Measurements from ENCODE around the gene GFPT2.
A peak's percentile ranks its signal among the peaks of the same experiment; 100 is the strongest.

The GFPT2 gene

DNA sequence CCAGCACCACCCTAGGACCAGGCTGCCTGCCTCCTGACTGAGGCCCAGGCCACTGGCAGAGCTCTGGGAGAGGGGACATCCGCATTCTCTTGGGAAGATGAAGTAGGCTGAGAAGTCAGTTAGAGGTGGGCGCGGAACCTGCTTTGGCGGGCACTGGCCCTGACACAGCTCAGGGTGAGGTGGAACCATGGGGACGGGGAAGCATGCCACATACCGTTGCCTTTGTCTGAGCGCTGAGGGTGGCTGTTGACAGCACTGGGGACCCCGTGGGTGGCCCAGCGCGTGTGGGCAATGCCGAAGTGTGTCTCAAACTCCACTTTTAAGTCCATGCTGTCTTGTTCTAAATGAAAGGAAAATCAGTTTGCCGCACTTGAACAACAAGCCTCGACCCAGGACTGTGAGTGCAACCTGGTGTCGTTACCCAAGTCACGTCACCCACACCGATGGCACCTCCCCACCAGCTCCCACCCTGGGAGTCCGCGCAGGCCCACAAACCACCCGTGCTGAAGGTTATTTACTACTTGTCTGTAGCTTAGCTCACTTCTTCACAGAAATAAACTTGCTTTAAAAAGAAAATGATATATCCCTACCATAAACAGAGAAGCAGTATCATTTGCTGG is 17.4 kb downstream of the GFPT2 start:
- DNase-seq (ENCODE audit: low read depth, low spot score): no peak

DNA sequence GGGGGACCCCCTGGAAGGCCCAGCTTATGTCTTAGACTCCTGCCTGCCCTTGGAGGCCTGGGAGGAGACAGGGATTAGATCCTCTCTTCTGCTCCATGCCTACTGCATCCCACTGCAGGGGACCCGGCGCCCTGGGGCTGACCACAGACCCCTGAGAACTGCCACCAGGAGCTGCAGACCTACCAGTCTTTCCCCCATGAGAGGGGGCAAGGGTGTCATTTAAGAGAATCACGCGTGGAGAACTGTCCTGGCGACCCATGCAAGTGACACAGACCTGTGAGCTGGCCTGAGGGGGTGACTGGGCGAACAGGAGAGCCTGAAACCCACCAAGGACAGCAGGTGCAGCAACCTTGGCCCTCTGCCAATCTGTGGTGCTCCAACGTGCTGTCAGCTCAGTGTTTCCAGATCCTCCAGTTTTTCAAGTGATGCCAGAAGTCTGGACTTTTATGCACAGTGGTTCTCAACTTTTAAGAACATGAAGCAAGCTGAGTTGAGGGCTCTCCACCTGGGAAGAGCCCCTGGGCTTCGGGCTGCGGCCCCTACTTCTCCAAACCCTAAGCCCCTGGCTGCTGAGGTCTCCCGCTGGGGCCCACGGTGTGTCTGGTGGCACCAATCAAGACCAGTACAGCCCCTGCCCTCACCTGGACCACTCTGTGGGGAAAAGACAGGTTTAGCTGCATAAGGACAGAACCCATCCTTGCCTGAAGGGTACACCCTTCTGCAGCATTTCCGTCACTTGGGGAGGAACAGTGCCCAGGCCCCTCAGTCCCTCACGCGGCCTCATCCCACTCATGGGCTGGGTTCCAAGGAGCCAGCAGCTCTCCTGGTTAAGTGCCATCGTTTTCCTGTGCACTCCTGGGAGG is 18.2 kb downstream of the GFPT2 start:
- no peak for DNase-seq (ENCODE audit: low read depth, low spot score)
- H3K27ac ChIP-seq: no peak overlapping the region

More for the DNA sequence above, 17.4 kb downstream of the GFPT2 start:
- no peak overlapping the region for H3K27ac ChIP-seq

DNA sequence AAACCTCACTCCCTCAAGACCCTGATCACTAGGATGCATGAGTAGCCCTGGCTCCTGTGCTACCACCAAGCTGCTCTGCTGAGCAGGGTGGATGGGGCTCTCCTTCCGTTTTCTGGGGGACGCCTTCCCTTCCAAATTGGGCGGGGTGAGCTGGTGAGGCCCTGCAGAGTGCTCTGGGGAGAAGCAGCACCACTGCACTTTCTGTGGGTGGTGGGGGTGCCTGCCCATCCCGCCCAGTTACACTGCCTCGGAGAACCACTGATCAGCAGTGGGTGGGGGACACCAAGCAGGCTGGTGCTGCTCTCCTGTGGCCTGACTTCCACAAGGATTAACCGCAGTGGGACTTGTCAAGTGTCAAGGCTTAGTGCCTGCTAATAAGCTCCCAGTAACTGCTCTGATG is 19.0 kb downstream of the GFPT2 start:
- DNase-seq (ENCODE audit: low read depth, low spot score): no peak
- H3K27ac ChIP-seq: no peak overlapping the region

DNA sequence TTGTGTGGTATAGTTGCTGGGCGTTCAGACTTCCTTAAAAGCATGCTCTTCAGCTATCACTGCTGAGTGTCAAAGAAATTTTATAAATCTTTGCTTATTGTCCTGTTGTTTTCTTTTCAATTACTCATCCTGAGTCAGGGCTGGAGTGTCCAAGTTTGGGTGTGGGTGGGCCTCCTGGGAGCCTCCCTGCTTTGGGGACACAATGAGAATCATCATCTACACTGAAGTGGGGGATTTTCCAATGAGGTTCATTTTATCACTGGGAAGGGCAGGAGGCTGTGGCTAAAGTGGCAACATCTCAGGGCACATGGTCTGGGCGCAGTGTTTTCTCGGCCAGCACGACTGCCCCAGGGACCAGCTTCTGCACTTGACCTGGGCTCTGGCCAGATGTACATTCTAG is 19.5 kb downstream of the GFPT2 start:
- no peak overlapping the region for H3K27ac ChIP-seq
- DNase-seq (ENCODE audit: low read depth, low spot score): no peak

DNA sequence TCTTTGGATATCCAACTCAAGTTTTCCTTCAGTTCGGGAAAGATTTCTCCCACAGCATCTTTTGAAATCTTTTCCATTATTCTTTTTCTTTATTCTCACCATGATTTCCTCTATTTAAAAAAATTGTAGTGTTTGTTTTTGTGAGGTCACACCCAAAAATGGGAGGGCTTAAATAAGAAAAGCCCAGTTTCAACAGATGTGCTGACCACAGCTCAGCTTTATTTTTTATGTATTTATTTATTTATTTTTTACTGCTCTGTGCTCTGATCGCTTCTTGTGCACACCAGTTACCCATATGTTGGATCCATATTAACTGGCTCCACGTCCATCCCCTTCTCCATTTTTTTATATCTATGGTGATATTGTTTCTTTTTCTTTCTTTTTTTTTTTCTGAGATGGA is 20.3 kb downstream of the GFPT2 start:
- H3K27ac ChIP-seq: no peak overlapping the region
- no peak for DNase-seq (ENCODE audit: low read depth, low spot score)

DNA sequence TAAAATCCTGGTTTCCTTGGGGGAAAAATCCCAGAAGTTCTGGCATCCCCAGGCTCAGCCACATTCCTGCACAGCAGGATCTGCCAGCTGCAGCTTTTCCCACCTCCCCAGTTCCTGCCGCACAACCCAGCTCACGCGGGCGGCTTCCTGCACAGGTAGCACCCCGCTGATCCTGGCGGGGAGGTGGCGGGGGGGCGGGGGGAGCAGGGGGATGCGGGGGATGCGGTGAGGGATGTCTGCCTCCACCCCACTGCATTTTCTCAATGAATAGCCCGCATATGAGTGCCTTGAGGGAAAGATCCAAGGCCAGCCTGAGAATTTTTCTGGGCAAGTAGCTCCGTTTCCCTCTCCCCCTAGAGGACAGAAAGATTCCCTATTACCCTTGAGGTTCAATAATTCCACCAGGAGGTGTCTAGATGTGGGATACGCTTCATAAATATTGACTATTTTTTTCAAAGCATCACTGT is 21.1 kb downstream of the GFPT2 start:
- DNase-seq (ENCODE audit: low read depth, low spot score): no peak
- H3K27ac ChIP-seq: no peak overlapping the region

DNA sequence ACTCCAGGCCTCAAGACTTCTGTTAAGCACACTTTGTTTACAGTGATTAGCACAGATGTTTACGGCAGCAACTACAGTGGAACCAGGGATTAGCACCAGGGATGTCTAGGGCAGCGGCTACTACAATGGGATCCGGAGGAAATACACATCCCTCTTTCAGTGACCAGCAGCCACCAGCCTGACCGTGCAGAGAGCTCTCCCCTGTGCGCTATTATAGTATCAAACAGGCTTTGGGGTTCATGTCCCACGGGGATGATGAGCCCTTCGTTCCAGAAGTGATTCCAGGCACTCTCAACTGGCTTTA is 21.5 kb downstream of the GFPT2 start:
- no peak for DNase-seq (ENCODE audit: low read depth, low spot score)
- H3K27ac ChIP-seq: no peak overlapping the region

DNA sequence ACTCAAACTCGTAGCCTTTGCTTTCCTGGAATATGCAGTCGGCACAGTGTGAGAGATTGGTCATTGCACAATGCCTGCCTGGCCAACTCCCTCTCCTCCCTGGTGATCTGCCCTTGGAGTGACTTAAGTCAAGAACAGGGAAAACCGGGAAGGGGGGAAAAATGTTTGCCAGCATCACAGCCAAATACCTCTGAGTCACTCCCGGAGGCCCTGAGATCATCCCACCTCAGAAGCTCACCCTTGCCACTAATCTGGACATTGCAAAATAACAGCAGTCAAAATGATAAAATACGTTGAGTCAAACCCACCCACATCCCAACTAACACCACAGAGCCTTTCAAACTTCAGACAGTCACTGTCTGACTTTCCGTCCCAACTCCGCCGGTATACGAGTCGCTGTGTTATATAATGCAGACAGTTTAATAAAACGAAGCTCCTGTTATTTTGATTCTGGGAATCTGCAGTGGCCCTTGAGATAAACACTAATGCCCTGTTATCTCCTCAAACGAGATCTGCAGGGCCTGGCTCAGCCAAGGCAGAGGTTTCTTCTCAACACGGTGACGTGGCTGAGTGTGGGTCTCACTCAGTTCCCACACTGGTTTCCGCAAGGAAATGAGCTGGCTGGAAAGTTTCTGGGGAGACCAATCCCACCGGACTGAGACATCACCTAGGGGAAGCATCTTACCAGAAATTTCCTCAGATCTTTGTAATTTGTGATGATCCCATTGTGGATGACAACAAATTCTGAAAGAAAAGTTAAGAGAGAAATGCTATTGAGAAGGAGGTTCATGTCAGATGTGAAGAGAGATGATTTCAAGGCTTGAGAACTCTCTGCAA is 22.1 kb downstream of the GFPT2 start:
- DNase-seq (ENCODE audit: low read depth, low spot score): no peak

DNA sequence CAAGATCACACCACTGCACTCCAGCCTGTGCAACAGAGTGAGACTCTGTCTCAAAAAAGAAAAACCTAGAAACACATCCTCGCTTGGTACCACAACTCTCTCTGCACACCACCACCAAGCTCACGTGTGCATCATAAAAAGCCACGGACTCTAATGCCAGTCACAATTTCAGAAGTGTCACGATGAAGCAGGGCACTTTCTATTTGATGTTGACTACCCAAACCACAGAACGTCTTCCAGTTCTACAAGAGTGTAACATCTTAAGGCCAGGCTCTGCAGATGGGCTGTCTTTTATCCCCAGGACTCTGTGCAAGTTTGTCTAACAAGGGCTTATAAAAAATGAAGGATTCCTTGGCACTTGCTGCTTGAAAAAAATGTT is 22.9 kb downstream of the GFPT2 start:
- DNase-seq (ENCODE audit: low read depth, low spot score): no peak
- H3K27ac ChIP-seq: no peak overlapping the region

More for the DNA sequence above, 22.1 kb downstream of the GFPT2 start:
- H3K27ac ChIP-seq: no peak overlapping the region

DNA sequence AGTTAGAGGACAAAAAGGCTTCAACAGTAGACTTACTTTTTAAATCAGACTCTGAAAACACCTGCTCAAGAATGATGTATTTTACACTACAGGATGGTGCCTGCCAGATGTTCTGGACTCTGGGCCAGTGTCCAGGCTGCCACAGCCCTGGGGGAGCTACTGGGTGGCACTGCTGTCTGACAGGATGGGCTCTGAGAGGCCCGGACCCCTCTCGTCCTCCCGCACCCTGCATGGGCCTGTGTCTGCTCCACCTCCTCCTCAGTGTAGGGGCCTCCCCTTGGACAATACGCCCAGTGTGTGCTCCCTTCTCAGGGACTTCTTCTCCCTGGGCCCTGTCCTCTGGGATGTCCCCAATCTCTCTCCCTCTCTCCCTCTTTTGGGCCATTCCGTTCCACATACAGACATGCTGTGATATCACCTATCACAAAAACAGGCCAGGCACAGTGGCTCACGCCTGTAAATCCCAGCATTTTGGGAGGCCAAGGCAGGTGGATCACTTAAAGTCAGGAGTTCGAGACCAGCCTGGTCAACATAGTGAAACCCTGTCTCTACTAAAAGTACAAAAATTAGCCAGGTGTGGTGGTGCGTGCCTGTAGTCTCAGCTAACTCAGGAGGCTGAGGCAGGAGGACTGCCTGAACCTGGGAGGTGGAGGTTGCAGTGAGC is 23.4 kb downstream of the GFPT2 start:
- no peak for DNase-seq (ENCODE audit: low read depth, low spot score)
- H3K27ac ChIP-seq: no peak overlapping the region

DNA sequence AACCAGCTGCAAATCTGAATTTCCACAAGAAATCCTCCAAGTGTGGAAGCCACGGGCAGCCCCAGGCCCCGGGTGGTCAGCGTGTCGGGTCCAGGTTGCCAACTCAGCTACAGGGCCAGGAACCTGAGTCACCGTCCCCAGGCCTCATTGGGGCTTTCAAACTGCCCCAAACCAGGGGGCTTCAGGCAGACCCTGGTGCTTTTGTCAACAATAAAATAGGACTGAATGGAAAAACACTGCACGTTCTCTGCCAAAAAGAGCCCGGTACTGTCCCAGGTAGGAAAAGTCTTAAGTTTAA is 24.0 kb downstream of the GFPT2 start:
- no peak overlapping the region for H3K27ac ChIP-seq
- no peak for DNase-seq (ENCODE audit: low read depth, low spot score)

DNA sequence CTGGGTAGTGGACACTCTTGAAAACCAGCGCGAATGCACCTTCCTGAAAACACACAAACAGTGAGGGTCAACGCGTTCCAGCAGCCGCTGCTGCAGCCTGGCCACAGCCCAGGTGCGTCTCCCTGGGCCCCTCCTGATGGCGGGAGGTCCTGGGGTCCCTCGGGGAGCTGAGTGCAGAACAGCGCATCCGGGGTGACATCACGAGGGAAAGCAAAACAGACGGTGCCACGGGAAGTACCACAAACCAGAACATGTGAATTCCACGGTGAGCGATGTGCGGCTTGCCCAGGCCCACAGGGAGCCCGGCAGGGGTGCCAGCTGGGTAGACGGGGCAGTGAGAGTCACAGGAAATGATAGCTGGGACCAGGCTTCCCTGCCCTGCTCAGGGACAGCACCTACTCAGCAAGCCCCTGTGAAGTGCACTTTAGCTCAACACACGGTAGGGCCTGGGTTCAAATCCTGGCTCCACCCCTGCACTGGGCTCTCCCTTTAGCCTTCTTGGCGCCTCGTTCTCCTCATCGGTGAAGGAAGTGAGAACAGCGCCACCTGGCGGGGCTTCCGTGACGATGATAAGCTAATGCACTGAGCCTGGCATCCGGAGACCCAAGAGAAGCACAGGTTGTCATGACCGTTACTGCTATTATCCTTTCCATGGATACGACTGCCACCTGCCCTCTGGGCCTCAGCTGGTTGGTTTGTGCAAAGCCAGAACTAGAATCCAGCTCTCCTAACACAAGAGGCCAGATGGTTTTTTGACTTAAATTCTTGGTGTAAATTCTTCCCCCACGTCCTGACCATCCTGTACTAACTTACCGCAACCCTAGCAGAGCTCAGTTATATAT is 24.6 kb downstream of the GFPT2 start:
- no peak overlapping the region for H3K27ac ChIP-seq

DNA sequence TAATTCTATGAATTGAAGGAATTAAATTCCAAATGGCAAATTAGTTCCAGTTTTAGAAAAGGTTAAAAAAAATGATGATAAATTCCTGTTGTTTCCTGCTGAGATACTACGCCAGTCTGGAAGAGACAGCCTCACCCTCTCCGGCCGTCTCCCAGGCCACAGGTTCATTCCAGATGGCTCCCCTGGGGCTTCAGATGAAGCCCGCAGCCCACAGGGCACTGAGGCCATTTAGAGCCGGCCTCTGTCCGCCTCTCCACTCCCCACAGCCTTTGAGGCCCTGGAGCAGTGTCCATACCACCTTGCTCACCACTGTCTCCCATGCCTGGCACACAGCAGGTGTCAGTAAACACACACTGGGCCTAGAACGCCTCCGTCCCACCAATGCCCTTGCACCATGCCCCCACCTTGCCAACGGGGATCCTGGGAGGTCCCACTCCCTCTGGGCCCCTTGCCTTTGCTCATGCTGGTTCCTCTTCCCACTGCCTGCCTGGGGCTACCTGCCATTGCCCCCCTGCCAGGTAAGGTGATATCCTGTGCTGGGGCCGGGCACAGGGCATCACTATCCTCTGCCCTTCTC is 26.1 kb downstream of the GFPT2 start:
- DNase-seq (ENCODE audit: low read depth, low spot score): no peak

More for the DNA sequence above, 24.6 kb downstream of the GFPT2 start:
- DNase-seq (ENCODE audit: low read depth, low spot score): no peak

DNA sequence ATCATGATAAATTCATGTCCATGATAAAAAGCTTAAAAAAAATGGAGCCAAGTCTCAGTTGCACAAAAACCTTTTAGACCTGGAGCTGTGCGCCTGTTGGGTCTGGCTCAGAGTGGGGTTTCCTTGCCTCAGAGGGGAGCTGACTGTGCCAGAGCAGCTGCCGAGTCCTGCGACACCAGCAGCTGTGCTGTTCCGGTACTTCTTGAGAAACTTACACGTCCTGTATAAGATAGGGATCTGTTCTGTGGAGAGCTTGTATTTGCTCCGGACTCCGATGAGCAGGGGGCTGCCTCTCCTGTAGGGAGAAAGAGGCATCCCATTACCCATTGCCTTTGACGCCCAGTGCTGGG is 28.6 kb downstream of the GFPT2 start:
- no peak overlapping the region for H3K27ac ChIP-seq
- no peak for DNase-seq (ENCODE audit: low read depth, low spot score)

More for the DNA sequence above, 26.1 kb downstream of the GFPT2 start:
- no peak overlapping the region for H3K27ac ChIP-seq

DNA sequence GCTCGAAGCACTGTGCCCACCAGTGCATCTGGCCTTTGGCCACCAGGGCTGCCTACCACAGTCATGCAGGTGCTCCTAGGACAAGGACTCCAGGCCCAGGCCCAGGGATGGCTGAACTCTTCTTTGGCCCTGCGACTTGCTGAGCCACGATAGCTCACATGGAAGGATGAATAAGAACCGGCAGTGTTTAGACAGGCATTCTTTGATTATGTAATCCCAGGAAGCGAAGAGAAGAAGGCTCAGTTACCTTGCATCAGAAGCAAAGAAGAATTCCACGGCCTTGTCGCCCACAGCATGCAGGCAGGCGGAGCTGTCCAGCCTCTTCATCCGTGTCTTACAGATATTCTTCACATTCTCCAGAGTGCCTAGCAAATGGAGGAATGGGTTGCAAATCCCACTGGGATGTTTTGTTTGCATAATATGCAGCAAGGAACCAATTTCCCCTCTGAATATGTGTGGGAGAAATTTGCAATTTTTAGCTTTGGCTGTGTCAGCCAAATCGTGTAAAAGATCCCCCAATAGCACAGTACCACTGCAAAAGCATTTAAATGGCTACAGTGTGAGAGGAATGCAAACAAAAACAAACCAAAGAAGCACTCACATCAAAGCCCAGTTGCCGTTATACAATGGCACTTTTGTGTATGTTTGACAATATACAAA is 29.1 kb downstream of the GFPT2 start:
- peak; percentile 16 for DNase-seq (ENCODE audit: low read depth, low spot score)
- H3K27ac ChIP-seq: no peak overlapping the region

DNA sequence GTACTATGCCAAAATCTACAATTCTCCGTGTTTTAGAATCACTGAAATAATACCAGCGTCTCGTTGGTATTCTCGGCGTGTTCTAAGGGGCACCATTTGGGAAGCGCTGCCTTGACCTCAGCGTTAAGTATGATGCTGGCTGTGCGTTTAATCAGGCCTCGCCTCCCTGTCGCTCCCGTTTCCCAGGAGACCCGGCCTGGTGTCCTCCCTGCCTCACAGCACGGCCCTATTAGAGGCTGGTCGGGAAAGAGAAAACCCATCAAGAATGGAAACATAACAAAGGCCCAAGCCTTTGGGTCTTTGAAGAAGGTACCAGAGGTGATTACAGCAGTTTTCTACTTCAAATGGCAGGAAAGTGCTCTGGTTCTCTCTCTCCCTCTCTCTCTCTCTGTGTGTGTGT is 30.0 kb downstream of the GFPT2 start:
- no peak for DNase-seq (ENCODE audit: low read depth, low spot score)
- H3K27ac ChIP-seq: no peak overlapping the region

DNA sequence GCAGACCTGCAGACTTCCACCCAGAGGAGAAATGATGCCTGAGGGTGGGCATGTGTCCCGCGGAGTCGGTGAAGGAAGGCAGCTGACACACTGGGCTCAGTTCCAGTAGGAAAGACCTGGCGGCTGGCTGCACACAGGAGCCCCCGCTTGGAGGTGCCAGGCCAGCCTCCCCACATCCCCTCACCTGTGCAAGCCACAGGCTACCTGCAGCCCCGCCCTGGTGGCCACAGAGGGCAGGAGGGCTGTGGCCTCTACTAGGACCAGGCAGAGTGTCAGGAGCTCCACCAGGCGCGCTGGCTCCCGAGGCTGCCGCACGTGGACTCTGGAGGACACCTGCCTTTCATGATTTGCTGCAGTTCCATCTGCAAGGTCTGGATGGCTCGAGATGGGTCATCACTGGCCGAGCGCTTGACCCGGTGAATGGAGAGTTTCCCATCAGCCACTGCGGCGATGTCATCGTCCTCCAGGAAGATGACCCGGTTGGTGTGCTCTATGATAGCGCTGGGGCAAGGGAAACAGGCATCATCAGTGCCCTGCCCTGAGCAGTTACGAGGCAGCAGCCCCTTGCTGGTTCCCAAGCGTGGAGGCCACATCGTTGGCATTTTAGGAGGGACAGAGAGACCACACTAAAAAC is 34.6 kb downstream of the GFPT2 start:
- no peak overlapping the region for H3K27ac ChIP-seq
- no peak for DNase-seq (ENCODE audit: low read depth, low spot score)

DNA sequence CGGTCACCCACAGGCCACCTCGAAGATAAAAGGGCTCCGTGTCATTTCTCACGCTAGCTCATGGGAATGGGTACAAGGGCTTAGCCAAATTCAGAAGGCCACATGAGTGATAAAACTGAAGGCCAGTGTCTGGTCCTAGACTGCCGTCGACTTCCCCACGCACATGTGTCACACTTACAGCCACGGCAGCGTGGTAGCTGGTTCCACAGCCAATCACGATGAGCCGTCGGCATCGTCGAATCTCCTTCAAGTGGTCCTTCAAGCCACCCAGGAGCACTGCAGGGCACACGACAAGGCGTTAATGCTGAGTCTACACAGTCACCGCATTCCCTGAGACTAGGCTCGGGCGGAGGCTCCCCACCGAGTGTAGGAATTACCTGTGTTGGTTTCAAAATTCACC is 36.5 kb downstream of the GFPT2 start:
- no peak for DNase-seq (ENCODE audit: low read depth, low spot score)
- H3K27ac ChIP-seq: no peak overlapping the region

DNA sequence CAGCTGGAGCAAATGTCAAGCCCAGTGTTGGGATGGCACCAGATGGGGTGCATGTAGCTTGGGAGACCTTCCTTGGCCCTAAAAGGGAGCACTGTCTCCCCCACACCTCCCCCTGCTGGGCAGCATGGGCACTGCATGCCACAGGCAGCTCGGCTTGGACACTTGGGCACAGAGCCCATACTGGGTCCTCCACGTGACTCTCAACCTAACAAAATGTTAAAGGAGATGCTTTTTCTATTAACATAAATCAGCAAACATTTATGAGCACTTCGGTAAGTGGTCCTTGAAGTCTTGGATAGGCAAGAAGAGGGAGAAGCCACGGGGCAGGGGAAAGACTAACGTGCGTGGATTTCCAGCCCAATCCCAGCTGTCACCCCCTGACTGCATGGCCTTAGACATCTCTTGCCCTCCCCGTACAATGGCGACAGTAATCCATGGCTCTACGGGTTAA is 37.3 kb downstream of the GFPT2 start:
- H3K27ac ChIP-seq: no peak overlapping the region
- no peak for DNase-seq (ENCODE audit: low read depth, low spot score)

Measured in epithelial cell of prostate (primary cell).